OCI-LY7 (cell line): ENCODE data around the gene MICALL2.

ENCODE experiments used
- EZH2phosphoT487 ChIP-seq: fragments of 200-600 bp; sonication (generic); IDR thresholded peaks from 2 replicates; pipeline ENCODE4 v1.6.1; 2018; ENCODE audit warnings: low read depth, borderline replicate concordance, mild to moderate bottlenecking, mixed run types, antibody characterized with exemption, low read length, moderate library complexity, mixed read lengths
- TF ChIP-seq, protein P1 (sequence below): fragments of 200-600 bp; sonication (generic); conservative IDR thresholded peaks from 2 replicates; pipeline ENCODE4 v1.5.1; 2014; ENCODE audit warnings: mild to moderate bottlenecking, antibody characterized with exemption, low read length, moderate library complexity, mixed read lengths

DNA sequence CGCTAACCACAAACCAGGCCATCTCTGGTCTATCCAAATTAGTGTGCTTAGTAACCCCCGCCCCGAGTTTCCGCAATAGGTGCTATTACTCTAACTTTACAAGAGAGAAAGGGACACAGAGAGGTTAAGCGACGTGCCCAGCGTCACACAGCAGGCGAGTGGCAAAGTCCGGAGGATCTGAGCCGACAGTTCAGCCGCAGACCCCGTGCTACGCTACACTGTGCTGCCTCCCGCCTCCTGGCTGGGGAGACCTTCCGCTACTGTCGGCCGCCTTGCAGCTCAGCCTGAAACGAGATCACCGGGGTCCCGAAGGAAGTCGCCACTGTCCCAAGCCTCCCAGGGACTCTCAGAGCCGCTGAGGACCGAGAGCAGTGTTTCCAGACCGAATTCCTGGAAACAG lies 44.1 kb upstream of the MICALL2 start:
- TF ChIP-seq, protein P1, sequence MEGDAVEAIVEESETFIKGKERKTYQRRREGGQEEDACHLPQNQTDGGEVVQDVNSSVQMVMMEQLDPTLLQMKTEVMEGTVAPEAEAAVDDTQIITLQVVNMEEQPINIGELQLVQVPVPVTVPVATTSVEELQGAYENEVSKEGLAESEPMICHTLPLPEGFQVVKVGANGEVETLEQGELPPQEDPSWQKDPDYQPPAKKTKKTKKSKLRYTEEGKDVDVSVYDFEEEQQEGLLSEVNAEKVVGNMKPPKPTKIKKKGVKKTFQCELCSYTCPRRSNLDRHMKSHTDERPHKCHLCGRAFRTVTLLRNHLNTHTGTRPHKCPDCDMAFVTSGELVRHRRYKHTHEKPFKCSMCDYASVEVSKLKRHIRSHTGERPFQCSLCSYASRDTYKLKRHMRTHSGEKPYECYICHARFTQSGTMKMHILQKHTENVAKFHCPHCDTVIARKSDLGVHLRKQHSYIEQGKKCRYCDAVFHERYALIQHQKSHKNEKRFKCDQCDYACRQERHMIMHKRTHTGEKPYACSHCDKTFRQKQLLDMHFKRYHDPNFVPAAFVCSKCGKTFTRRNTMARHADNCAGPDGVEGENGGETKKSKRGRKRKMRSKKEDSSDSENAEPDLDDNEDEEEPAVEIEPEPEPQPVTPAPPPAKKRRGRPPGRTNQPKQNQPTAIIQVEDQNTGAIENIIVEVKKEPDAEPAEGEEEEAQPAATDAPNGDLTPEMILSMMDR: no peak
- no peak for TF ChIP-seq EZH2phosphoT487
